HG03457 (cell line): ENCODE data around the gene PTPN7.
"Not testable (repeated sequence)": the region's sequence is repeated elsewhere in the genome, so short reads cannot be mapped to it uniquely, and the experiment has no call there.

Experiments used
- ATAC-seq: cut with Tn5 transposase; IDR thresholded peaks from one replicate; pipeline ENCODE4 v1.9.1; 2021; ENCODE audit warnings: moderate number of reproducible peaks; ENCODE audit not compliant: unreplicated experiment

PTPN7 gene

DNA sequence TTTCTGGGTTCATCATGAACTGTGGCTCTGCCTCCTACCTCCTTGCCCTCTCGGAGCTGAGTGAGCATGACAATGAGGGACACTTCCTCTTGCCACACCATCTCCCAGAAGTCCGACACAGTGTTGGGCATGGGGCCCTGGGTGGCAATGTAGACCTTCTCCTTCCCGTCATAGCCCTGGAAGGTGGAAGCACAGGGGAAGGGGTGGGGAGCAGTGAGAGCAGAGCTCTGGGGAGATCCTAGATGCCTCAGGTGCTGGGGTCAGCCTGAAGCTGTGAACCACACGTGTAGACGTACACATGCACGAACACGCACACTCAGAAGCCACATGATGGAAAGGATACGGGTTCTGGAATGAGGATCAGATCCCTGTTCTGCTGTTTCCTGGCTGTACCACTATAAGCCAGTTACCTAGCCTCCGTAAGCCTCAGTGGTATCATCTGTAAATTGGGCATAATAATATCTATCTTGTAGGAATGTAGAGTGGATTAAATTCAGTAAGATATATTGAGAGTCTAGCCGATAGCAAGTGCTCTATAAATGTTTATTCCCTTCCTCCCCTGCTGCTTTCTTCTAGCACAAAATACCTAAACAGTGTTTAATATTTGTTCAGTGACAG is 6.1 kb downstream of the PTPN7 start:
- ATAC-seq, result no peak

GRCh38 chr1:202153284-202153683 is 7.1 kb downstream of the PTPN7 start:
- no peak for ATAC-seq

DNA sequence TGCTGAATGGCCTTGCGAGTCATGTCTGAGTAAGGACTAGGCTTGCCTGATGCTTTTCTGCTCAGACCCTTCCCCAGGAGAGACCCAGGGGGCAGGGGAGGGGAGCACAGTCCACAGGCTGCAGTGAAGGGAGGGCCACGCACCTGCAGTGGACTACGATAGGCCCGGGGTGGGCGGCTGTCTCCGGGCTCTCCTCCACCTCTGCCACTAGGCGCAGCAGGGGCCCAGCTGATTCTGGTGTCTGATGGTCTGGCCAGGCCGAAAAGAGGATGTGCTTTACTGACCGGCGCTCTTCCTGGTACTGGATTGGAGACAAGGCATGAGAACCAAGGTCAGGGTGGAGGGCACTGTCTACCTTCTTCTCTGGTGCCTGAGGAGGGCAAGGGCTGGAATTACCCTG is 8.0 kb downstream of the PTPN7 start:
- no peak for ATAC-seq

GRCh38 chr1:202151045-202151444 is 9.4 kb downstream of the PTPN7 start:
- ATAC-seq, result no peak

DNA sequence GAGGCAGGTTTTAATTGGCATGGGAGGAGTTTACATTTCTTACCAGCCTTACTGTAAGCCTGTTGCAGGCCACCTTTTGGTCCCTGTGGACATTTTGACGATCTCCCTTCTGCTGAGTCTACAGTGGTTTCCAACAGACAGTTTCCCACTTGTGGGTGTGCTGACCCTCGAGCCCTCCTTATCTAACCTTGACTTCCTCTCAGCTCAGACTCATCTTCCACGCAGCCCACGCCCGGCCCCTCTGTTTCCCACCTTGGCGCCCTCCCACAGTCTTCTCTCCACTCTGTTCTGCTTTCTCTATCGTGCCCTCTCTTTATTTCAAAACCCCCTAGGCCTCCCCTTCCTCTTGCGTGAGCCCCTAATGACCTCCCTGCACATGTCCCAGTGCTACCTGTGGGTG is 9.8 kb downstream of the PTPN7 start:
- no peak for ATAC-seq

DNA sequence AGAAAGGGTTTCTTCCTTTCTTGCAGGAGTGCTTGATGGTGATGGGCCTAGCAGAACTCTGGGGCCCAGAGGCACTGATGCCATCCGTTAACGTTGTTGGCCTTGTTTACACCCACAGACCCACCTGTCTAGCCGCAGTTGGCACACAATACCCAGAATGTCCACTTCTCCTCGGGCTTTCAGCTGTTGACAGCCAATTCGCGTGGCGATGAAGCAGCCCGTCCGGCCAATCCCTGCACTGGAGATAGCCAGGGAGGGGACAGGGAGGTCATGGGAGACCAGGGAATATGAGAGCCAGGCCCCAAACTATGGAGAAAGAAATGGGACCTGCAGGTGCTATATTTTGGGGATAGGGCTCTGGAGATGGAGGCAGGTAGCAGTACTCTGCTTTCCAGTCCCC is 10.2 kb downstream of the PTPN7 start:
- no peak for ATAC-seq

DNA sequence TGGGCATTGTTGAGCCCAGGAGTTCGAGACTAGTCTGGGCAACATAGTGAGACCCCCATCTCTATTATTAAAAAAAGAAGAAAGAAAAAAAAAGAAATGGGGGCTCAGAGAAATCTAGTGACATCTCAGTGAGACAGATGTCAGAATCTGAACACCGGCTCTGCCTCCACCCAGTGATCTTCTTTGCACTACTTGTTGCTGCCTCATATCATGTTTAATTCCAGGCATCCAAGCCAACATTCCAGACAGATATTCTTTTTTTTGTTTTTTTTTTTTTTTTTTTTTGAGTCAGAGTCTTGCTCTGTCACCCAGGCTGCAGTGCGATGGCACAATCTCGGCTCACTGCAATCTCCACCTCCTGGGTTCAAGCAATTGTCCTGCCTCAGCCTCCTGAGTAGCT is 10.8 kb downstream of the PTPN7 start:
- ATAC-seq, result no peak

DNA sequence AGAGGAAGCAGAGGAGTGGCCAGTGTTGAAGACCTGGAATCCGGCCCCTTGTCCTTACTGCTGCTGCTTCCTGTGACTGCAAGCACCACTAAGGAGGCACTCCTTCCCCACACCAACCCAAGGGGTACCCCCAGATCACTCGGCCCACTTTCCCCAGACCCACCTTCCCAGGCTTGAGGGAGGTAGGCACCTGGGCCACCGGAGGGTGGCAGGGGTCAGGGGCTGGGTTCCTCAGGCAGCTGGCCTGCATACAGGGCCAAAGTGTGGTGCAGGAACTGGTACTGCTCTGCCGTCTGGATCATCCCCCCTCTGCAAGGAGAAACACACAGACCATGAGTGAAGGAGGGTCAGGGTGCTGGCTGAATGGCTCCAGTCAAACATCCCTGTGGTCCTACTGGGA is 12.0 kb downstream of the PTPN7 start:
- ATAC-seq, result no peak

DNA sequence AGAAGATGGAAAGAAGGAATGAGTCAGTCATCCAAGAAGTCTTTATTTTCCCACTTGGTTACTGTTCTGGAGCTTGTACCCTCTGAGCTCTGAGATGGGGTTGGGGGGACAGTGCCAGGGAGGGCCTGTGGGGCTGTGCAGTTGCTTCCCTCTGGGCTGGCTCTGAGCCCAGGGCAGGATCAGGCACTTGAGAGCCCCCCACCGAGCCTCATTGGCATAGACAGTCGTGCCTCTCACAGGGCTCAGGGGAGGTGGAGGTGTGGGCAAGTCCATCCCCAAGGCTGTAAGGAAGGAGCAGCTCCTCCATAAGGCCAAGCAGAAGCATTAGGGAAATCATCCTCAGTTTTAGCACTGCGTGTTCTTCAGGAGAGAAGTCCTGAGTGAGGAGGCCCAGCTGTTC is 13.4 kb downstream of the PTPN7 start:
- ATAC-seq, result no peak

DNA sequence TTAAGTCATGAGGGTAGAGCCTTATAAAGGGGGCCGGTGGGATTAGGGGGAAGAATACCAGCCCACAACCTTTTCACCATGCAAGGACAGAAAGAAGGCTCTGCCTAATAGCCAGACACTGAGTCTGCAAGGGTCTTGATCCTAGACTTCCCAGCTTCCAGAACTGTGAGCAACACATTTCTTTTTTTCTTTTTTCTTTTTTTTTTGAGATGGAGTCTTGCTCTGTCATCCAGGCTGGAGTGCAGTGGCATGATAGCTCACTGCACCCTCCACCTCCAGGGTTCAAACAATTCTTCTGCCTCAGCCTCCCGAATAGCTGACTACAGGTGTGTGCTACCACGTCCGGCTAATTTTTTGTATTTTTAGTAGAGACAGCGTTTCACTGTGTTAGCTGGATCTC is 14.1 kb downstream of the PTPN7 start:
- ATAC-seq, result no peak

- not testable (repeated sequence) for ATAC-seq
These were observed 14.7 kb downstream of the PTPN7 start for GRCh38 chr1:202145744-202146140.

DNA sequence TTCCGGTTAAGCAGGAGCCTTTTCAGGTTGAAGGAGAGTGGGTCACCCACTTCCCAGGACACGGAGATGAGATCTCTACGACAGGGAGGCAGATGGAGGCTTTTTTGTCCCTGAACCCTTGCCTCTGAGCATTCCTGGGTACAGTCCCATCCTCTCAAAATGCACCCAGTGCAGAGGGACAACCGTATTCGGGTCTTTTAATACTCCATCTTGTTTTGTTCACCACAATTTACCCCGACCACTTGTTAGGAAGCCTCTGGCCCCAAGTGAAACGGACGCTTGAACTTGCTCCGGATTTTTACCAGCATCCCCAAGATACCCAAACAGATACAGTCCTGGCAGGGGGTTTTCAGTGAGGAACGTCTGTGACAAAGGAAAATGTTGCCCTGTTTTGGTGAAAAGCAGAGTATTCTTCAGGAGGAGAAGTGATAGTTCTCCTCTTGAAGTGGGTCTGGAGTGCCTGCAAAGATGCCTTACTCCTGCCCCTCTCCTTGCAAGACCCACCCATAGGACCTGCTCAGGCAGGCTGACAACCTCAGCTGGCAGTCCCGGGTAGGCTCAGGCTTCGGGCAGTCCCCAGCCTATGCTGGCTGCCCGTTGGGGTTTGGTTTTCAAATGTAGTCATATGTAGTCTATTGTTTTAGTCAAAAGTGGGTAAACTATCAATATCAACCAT is 15.2 kb downstream of the PTPN7 start:
- no peak for ATAC-seq

DNA sequence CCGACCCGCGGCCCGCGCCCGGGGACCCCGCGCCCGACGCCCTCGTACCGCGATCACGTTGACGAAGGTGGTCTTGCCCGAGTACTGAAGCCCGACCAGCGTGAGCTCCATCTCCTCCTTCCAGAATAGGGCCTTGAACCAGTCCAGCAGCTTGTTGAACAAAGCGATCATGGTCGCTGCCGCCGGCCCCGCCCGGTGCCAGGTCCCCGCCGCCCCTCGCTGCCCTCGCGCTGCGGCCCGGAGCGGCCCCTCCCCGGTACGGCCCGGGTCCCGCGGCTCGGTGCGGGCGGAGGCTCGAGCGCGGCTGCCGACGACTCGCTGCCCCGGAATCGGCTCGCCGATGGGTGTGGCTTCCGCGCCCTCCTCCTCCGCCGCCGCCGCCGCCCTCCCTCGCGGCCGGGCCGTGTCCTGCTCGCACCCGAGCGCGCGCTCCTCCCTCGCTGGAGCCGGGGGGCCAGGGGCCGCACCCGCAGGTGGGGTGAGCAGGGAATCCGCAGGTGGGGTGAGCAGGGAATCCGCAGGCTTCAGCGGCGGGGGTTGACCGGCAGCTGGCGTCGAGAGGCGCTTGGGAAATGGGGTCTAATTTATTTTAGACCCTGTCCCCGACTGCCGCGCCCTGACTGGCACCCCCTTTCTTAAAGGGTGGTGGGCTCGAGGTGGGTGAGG is 15.9 kb downstream of the PTPN7 start, which contains the start of gene ARL8A:
ARL8A (minus strand) TSS at position 336 of the 666 bp plus-strand sequence; CDS start at position 171, 165 bp downstream.
- no peak for ATAC-seq

- ATAC-seq, result no peak
These were observed 16.5 kb downstream of the PTPN7 start for GRCh38 chr1:202143768-202144401.

DNA sequence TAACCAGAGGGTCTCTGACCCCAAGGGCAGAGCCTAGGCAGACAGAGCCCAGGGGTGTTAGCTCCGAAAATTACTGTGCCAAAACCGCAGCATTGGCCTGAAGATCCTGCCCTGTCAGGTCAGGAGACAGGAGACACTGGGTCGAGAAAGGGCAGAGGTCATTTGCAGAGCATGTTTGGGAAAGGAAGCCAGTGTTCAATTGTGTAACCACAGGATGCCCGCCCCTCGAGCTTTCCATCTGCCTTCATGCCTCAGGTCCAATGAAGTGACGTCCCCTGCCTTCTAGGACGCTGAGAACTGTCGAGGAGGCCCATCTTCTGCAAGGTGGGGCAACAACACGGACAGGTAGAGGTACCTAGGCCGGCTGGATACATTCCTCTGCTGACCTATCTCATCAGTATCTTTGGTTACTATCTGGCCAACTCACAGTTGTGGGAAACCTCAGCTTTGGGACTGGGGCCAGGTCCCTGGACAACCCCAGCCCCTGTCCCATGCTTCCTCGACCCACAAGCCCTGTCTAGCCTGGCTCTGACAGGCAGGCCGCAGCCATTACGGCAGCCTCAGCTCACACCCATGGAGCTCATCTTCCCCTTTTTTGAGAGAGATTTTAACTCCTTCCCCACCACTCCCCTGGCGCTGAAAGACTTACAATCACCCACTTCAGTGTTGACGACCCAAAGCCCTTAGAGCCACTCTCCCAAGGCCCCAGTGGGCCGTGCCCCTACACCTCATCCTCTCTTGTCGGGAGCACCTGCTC is 17.2 kb downstream of the PTPN7 start:
- no peak for ATAC-seq

DNA sequence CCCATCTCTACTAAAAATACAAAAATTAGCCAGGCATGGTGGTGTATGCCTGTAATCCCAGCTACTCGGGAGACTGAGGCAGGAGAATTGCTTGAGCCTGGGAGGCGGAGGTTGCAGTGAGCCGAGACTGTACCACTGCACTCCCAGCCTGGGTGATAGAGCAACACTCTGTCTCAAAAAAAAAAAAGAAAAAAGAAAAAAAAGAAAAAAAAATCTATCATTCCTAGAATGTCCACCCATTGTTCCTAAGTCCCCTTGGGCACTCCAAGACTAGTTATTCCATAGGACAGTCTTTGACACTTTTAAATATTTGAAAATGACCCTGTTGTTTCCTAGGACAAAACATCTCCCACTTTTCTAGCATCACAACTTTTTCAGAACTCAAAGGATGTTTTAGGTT is 18.9 kb downstream of the PTPN7 start:
- ATAC-seq, result not testable (repeated sequence)

GRCh38 chr1:202140833-202141232 is 19.6 kb downstream of the PTPN7 start:
- no peak for ATAC-seq

- no peak for ATAC-seq
These were observed 25.1 kb downstream of the PTPN7 start for GRCh38 chr1:202135221-202135721.

DNA sequence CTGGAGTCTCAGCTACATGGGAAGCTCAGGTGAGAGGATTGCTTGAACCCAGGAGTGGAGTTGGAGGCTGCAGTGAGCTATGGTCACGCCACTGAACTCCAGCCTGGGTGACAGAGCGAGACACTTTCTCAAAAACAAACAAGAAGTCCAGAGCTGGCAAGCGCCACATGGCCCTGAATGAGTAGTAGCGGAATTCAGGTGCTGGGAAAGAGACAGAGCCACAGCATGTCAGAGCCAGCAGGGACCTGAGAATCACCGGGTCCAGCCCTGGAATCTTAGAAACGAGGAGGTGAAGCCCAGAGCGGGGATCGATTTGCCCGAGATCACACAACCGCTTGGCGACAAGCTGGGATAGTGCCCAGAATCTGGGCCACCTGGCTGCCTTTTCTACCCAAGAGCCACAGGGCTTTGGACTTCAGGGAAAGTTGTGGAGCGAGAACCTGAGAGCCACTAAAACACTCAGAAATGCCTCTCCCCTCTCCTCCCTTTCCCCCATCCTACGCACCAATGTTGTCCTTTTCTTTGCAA is 25.7 kb downstream of the PTPN7 start:
- ATAC-seq, result no peak

- ATAC-seq, result no peak
These were observed 26.4 kb downstream of the PTPN7 start for GRCh38 chr1:202133989-202134388.

DNA sequence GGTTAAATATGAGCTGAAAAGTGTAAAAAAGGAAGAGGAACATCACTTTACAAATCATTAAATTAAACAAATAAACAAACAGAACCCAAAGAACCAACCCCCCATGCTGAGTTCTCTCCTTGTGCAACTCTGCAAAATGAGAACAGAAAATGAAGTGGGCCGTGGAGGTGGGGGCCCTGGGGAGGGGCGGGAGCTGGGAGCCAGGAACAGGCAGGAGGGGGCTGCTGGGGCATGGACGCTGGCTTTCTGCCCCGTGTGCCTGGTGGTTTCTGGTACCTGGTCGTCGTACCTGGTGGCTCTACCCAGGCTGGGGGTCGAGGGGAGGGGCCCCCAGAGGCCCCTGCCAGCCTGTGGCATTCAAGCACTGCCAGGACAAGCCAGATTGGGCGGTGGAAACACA is 26.9 kb downstream of the PTPN7 start:
- ATAC-seq, result no peak
